Measurements from ENCODE around the gene TRIM26. TPM values are rescaled to one million over a fixed set of nuclear protein-coding genes. Genes with fewer than 3 reads are reported as not detected.
A peak's percentile ranks its signal among the peaks of the same experiment; 100 is the strongest.

The TRIM26 gene
- total and polyA plus RNA-seq, 2 of the 13 experiments (the other 11 are each of a cell fraction or from before 2014, with no cell fraction given) = 27.1 to 38.7 TPM

DNA sequence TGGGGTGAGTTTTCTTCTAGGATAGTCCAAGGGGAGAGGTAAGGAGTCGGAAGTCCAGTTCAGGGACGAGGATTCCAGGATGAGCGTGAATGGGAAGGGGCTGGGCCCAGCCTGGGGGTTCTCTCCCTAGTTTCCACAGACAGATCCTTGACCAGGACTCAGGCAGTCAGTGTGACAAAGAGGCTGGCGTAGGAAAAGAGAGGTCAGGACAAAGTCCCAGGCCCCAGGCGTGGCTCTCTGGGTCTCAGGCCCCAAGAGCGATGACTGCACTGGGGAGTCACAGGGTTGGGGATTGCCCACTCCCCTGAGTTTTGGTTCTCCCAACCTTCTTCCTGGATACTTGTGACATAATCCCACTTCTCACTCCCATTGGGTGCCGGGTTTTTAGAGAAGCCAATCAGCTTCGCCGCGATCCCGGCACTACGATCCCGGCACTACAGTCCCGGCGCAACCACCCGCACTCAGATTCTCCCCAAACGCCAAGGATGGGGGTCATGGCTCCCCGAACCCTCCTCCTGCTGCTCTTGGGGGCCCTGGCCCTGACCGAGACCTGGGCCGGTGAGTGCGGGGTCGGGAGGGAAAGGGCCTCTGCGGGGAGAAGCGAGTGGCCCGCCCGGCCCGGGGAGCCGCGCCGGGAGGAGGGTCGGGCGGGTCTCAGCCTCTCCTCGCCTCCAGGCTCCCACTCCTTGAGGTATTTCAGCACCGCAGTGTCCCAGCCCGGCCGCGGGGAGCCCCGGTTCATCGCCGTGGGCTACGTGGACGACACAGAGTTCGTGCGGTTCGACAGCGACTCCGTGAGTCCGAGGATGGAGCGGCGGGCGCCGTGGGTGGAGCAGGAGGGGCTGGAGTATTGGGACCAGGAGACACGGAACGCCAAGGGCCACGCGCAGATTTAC lies 46.2 kb upstream of the TRIM26 start (continued):
- TF ChIP-seq MXD4 (CRISPR knock-in tag; IDR thresholded peaks at IDR 0.05) (peak; percentile 64; the same call in 1 of the 2 replicates), ZNF225 (CRISPR knock-in tag; IDR thresholded peaks at IDR 0.05) (peak; percentile 16; the same call in 1 of the 2 replicates), KDM2A (CRISPR knock-in tag; IDR thresholded peaks at IDR 0.05; ENCODE audit: borderline replicate concordance, low read depth) (peak; percentile 77; the same call in 1 of the 2 replicates), ZFP90 (CRISPR knock-in tag; IDR thresholded peaks at IDR 0.05; ENCODE audit: borderline replicate concordance) (peak; percentile 63; the same call in 1 of the 2 replicates), GLI4 (CRISPR knock-in tag; IDR thresholded peaks at IDR 0.05; ENCODE audit: borderline replicate concordance) (0 out of 2 replicates have a peak, but pooled peaks have one; percentile 51), STAG1 (CRISPR knock-in tag; IDR thresholded peaks at IDR 0.05) (peak; percentile 49), FOXJ3 (CRISPR knock-in tag; IDR thresholded peaks at IDR 0.05; ENCODE audit: borderline replicate concordance) (no peak), GATAD1 (CRISPR knock-in tag; IDR thresholded peaks at IDR 0.05) (no peak; the same call in 1 of the 2 replicates), IKZF4 (CRISPR knock-in tag; IDR thresholded peaks at IDR 0.05; ENCODE audit: borderline replicate concordance, low read depth, not compliant biosample characterization) (peak; percentile 42), MZF1 (CRISPR knock-in tag; IDR thresholded peaks at IDR 0.05; ENCODE audit: borderline replicate concordance) (no peak), CEBPB (IDR thresholded peaks at IDR 0.05; ENCODE audit: borderline replicate concordance, low read depth, low read length) (no peak), ZNF160 (CRISPR knock-in tag; IDR thresholded peaks at IDR 0.05) (peak; percentile 37; the same call in 1 of the 2 replicates), RBFOX2 (IDR thresholded peaks at IDR 0.05; ENCODE audit: low read depth, low read length) (peak; percentile 47), ZNF17 (CRISPR knock-in tag; IDR thresholded peaks at IDR 0.05) (no peak), BRD4 (CRISPR knock-in tag; IDR thresholded peaks at IDR 0.05) (peak; percentile 27; the same call in 1 of the 2 replicates), HOXD1 (CRISPR knock-in tag; IDR thresholded peaks at IDR 0.05) (0 out of 2 replicates have a peak, but pooled peaks have one; percentile 62), ZNF703 (CRISPR knock-in tag; IDR thresholded peaks at IDR 0.05; ENCODE audit: borderline replicate concordance) (peak; percentile 11; the same call in 1 of the 2 replicates), MXI1 (IDR thresholded peaks at IDR 0.05; ENCODE audit: borderline replicate concordance, low read depth, low read length) (peak; percentile 20; the same call in 1 of the 3 replicates)
- TF ChIP-seq, protein P1, sequence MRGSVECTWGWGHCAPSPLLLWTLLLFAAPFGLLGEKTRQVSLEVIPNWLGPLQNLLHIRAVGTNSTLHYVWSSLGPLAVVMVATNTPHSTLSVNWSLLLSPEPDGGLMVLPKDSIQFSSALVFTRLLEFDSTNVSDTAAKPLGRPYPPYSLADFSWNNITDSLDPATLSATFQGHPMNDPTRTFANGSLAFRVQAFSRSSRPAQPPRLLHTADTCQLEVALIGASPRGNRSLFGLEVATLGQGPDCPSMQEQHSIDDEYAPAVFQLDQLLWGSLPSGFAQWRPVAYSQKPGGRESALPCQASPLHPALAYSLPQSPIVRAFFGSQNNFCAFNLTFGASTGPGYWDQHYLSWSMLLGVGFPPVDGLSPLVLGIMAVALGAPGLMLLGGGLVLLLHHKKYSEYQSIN (CRISPR knock-in tag; IDR thresholded peaks at IDR 0.05; ENCODE audit: borderline replicate concordance) = no peak
- TF ChIP-seq, protein P2, sequence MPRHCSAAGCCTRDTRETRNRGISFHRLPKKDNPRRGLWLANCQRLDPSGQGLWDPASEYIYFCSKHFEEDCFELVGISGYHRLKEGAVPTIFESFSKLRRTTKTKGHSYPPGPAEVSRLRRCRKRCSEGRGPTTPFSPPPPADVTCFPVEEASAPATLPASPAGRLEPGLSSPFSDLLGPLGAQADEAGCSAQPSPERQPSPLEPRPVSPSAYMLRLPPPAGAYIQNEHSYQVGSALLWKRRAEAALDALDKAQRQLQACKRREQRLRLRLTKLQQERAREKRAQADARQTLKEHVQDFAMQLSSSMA (CRISPR knock-in tag; IDR thresholded peaks at IDR 0.05) = peak; percentile 74; the same call in 1 of the 2 replicates
- TF ChIP-seq, protein P3, sequence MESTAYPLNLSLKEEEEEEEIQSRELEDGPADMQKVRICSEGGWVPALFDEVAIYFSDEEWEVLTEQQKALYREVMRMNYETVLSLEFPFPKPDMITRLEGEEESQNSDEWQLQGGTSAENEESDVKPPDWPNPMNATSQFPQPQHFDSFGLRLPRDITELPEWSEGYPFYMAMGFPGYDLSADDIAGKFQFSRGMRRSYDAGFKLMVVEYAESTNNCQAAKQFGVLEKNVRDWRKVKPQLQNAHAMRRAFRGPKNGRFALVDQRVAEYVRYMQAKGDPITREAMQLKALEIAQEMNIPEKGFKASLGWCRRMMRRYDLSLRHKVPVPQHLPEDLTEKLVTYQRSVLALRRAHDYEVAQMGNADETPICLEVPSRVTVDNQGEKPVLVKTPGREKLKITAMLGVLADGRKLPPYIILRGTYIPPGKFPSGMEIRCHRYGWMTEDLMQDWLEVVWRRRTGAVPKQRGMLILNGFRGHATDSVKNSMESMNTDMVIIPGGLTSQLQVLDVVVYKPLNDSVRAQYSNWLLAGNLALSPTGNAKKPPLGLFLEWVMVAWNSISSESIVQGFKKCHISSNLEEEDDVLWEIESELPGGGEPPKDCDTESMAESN (CRISPR knock-in tag; conservative IDR thresholded peaks at IDR 0.05) = 0 out of 2 replicates have a peak, but pooled peaks have one; percentile 32
- TF ChIP-seq, protein P4, sequence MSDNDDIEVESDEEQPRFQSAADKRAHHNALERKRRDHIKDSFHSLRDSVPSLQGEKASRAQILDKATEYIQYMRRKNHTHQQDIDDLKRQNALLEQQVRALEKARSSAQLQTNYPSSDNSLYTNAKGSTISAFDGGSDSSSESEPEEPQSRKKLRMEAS (IDR thresholded peaks at IDR 0.05) = peak; percentile 63
